Measurements from ENCODE around the gene AADAC.
"Not testable (repeated sequence)": the region's sequence is repeated elsewhere in the genome, so short reads cannot be mapped to it uniquely, and the experiment has no call there.

AADAC gene

DNA sequence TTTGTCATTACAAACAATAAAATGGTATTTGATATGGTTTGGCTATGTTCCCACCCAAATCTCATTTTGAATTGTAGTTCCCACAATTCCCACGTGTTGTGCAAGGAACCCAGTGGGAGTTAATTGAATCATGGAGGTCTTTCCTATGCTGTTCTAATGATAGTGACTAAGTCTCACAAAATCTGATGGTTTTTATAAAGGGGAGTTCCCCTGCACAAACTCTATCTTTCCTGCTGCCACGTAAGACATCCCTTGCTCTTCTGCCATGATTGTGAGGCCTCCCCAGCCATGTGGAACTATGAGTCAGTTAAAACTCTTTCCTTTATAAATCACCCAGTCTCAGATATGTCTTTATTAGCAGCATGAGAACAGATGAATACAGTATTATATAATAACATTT is 15.4 kb upstream of the AADAC start:
- DNase-seq: no peak

DNA sequence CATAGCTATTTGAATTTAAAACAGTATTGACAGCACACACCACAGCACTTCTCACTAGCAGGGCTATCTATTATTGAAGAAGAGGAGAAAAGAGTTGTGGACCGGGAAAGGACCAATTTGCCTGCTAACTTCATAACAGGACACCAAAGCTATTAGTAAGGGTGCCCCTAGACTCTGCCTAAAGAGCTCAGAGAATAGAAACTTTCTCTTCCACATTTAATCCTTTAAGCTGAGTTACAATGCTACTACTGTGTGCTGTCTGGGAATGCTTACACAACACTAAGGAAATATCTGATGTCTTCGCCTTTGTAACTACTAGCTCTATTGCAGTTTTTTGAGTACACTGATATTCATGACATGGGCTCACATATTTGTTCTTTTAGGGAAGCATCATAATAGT is 13.5 kb upstream of the AADAC start:
- DNase-seq: no peak

DNA sequence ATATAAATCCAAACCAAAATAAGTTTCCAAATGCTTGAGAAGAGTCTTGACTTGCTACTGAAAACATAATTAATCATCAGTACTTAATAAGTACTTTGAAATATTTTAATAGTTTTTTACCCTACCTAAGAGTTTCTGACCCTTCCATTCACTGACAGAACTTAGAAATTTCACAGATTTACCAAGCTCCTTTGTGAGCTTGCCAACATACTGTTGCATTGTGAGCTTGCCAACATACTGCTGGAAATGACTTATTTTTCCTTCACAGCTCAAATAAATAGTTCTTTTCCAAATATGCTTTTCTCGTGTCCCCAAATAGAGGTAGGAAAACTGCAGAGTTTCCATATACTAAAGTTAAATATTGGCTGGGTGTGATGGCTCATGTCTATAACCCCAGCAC is 9.6 kb upstream of the AADAC start:
- DNase-seq: no peak

DNA sequence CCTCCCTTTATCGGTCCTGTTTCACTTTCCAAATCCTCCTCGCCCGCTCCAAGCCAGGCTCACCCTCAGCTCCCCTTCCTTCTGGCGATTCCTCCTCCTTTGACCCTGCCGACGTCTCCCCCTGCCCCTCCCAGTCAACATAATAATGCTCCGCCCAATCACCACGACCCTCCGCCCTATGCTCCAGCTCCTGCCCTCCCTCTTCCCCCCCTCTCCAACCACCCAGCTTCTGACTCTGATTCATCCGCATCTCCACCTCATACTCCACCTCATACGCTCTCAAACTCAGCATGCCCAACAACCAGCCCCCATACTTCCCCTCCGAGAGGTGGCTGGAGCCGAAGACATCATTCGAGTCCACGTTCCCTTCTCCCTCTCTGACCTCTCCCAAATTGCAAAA is 7.1 kb upstream of the AADAC start:
- no peak for DNase-seq

DNA sequence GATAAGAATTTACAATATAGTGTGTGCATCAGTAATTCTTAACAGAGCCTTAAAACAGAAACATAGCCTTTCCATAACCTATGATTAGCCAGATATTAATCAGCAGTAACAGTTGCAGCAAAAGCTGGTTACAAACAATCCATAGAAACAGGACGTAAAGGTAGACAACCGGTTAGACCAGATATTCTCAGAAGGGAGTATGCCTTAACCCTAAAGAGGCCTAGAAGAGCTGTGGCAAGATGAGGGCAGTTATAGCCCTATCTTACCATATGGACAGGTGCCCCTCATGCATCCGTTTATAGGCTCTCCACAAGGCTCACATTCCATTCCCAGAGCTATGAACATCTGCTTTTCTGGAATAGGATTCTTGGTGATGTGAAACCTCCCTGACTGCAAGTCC is 5.0 kb upstream of the AADAC start:
- DNase-seq: not testable (repeated sequence)

DNA sequence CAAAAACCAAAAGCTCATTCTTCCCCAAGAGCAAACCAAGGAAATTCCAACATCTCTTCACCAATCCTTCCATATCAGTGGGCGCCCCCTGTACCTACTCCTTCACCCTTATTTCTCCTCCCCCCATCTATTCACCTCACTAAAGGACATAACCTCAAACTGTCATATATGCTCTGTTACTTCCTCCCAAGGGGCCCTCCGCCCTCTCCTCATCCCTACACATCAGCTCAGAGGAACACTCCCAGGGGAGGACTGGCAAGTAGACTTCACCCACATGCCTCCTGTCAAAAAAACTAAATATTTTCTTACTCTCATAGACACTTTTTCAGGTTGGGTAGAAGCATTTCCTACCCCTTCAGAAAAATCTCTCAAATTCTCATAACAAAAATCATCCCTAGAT is 2.4 kb upstream of the AADAC start:
- no peak for DNase-seq

DNA sequence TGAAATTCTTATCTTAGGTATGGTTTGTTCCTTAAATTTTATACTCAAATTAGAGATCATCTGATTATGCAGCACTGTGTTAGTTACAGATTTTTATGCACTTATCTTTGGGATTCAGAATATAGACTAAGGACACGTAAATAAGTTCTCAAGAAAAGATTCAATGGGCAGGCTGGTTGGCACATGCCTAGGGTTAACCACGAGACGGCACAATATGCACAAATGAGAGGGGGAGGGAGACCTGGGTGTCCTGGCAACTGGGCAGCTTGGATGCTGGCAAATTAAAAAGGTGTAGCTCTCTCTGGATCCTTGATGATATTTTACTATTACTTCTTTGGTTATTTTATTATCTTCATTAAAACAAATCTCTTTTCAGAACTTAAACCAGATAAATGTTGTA is 672 bp downstream of the AADAC start:
- no peak for DNase-seq

DNA sequence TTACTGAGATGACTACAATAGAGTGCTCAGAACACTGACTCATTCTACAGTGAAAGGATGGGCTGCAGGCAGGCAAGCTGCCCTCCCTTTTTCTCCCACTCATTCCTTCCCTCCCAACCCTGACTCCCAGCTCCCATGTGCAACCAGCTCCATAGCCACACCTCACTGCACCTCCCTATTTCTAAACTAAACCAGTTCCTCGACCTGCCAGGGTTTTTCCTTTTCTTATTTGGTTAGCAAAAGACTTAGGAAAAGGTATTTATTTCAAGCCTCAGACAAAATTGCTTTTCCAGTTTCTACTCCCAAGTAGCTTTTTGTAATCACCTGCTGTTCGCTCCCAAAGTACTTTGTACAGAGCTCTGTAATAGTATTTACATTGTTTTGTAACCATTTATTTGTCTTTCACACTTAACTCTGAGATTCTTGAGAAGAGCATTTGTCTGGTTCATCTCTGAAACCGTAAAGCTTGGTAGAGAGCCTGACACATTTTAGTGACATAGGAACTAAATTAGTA is 2.2 kb downstream of the AADAC start:
- DNase-seq: no peak

DNA sequence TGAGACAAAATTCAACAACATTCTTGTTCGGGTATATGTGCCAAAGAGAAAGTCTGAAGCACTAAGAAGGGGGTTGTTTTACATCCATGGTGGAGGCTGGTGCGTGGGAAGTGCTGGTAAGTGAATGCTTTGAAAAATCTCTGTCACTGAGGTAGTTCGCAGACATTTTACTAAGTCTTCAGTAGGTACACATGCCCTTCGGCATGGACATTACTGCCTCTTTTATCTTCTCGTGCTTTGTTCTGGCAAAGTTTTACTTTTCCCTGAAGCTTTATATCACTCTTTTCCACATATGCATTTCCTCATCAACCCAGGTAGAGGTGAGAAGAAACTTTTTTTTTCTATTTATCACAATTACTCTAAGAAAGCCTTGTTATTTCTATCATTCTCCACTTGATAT is 3.6 kb downstream of the AADAC start:
- DNase-seq: no peak

DNA sequence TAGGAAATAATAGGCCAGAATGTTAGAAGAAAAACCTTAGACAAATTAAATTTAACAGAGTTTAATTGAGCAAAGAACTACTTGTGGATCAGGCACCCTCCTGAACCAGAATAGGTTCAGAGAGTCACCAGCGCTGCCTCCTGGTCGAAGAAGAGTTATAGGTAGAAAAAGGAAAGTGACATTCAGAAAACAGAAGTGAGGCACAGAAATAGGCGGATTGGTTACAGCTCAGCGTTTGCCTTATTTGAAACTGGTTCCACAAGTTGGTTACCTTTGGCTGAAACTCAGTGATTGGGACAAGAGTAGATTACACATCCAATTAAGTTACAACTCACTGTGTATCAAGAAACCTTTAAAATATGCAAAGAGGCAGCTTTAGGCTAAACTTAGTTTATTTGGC is 4.4 kb downstream of the AADAC start:
- no peak for DNase-seq

DNA sequence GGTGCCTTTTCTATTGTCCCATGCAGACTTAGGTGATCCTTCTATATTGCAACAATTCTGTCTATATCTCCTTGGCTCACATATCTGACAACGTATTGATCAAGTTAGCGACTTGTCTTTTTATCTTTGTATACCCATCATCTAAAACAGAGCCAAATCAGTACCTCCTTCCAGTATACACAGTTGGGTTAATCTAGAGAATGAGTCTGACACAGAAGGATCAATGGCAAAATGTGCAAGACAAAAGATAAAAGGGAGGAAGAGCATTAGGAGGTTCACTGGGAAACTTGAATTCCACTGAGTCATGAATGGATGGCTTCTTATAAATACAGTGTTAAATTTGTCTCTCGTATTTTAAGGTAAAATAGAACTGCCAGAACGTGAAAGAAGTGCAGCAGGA is 6.0 kb downstream of the AADAC start:
- DNase-seq: no peak

DNA sequence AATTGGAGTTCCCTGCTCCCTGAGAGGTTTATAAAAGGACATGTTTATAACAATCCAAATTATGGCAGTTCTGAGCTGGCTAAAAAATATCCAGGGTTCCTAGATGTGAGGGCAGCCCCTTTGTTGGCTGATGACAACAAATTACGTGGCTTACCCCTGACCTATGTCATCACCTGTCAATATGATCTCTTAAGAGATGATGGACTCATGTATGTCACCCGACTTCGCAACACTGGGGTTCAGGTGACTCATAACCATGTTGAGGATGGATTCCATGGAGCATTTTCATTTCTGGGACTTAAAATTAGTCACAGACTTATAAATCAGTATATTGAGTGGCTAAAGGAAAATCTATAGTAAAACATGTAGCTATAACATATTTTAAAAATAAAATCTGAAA is 13.9 kb downstream of the AADAC start:
- no peak for DNase-seq

DNA sequence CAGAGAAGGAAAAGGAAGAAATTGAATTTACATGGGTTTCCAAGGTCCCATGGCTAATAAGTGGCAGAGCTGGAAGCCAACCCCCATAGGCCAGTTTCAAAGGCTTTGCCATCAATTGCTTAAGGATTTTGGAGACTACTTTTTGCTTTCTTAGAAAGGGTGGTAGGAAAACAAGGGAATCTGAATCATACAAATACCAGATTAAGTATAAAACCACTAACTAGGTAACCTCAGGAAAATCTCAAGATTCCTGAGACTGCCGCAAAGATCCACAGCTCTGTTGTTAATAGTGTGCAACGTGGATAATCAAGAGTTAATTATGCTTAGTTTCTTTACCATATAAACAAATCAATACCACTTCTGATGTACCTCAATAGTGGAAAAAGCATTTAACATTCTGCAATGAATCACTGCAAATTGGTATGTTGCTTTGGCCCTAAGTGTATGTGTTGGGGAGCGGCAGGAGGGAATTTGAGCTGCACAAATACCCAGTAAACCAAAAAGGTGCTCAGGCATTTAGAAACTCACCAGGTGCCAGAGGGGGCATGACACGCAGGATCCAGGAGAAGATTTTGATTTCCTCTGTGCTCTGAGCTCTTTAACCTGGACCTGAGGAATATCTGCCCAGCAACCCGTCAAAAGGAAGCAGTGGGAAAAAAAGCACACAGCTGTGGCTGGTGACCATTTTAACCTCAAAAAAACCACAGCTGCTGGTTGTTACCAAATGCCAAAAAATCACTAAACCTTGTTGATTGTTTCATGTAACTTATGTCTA is 22.0 kb downstream of the AADAC start:
- no peak for DNase-seq

DNA sequence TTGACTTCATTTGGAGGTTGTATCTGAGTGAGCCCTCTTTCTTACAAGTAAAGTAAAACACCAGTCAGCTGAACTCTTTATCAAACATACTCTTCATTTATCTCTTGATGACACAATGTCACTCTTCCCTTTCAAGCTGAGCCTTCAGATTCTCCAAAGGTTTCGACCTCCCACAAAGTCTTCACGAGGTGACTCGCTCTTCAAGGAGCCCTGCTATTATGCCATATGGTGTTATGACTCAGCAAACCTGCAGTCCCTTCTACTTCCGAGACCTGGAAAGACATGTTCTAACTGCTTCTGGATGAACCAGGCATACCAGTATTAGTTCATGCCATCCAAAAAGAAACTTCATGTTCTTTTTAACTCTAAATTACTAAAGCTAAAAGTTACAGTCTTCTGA is 23.1 kb downstream of the AADAC start:
- DNase-seq: no peak

DNA sequence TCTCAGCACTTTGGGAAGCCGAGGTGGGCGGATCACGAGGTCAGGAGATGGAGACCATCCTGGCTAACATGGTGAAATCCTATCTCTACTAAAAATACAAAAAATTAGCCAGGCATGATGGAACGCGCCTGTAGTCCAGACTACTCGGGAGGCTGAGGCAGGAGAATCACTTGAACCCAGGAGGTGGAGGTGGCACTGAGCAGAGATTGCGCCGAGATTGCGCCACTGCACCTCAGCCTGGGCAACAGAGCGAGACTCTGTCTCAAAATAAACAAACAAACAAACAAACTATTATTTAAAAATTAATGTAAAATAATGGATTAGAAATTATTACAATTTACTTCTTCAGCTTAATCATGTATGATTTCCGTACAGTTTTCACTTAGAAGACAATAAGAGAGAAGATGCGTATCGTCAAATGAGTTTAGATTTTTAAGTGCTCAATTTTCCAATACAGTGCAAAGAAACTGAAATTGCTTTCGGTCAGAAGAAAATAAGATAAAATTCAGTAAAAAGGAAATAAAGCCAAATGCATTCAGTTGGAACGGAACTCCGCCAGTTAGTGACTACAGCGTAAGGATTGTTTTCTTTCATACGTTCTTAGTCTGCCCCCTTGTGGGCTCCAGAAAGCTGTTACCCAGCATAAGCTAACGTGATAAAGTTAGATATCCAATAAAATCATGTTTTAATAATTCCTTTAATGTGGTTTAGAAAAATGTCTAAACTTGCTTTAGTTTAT is 24.8 kb downstream of the AADAC start:
- peak; percentile 16 for DNase-seq

DNA sequence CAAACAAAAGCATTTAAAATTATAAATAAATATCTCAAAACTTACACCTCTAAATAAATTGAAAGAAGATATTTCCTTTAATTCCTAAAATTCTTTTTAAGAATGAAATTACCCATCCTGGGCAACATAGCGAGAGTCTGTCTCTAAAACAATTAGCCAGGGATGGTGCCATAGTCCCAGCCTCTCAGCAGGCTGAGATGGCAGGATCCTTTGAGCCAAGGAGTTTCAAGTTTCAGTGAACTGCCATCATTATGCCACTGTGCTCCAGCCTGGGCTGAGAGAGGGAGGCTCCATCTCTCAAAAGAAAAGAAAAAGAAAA is 25.4 kb downstream of the AADAC start:
- no peak for DNase-seq

DNA sequence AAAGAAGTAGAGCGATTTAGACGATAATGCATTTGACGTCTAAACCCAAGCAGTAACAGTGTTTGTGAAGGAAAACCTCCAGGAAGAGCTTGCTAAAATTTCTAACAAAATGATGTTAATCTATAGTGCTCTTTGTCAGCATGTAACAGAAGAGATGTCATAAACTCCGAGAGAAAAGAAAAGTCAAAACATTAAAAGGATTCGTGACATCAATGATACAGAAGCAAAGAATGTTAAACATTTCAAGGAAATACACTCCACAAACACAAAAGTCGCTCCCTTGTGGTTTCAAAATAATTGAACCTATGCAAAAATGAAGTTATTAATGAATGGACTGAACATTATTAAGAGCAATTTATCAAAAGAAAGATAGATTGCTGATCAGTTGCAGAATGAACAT is 27.9 kb downstream of the AADAC start:
- DNase-seq: no peak

DNA sequence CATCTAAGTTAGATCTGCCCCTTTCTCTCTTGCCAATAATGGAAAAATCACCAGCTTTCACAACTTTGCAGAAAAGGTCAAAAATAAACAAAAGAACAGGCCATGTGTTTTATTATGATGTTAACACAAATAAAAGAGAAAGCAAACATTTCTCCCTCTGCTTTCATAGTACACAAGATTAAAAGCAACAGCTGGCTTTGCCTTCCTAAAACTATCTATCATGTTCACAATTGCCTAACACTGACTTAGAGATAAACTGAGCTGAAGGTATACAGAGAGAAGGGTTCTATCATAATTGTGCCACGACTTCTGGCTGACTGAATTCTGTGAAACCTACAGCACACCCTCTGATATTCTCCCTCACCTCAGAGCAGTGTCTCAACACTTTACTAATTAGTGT is 29.4 kb downstream of the AADAC start:
- DNase-seq: no peak

DNA sequence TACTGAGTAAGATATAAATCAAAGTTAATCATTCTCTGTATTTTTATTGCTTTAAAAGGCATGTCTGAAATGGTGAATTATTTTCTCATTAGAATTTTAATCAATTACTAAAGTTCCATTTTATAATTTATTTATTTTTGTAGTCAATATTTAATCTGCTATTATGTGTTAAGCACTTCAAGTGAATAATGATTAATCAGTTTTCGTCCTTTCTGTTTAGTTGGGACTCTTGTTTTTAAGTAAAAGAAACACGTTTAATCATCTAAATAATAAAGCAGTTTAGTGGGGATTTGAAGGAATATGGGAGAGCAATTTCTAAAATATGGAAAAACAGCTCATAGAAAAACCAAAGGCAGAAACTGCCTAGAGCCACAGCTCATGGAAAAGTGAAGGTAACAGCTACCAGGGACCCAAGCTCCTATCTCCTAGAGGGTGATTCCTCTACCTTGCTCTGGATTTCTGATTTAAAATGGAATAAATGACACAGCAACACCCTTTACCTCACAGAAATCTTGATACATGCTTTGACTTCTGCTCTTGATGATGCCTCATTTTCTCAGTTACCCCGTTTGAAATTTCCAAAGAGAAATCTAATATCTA is 31.5 kb downstream of the AADAC start:
- DNase-seq: no peak

DNA sequence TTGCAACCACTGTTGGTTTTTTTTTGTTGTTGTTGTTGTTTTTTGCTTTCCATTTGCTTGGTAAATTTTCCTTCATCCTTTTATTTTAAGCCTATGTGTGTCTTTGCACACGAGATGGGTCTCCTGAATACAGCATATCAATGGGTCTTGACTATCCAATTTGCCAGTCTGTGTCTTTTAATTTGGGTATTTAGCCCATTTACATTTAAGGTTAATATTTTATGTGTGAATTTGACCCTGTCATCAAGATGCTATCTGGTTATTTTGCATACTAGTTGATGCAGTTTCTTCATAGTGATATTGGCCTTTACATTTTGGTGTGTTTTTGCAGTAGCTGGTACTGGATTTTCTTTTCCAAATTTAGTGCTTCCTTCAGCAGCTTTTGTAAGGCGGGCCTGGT is 36.1 kb downstream of the AADAC start:
- DNase-seq: not testable (repeated sequence)

DNA sequence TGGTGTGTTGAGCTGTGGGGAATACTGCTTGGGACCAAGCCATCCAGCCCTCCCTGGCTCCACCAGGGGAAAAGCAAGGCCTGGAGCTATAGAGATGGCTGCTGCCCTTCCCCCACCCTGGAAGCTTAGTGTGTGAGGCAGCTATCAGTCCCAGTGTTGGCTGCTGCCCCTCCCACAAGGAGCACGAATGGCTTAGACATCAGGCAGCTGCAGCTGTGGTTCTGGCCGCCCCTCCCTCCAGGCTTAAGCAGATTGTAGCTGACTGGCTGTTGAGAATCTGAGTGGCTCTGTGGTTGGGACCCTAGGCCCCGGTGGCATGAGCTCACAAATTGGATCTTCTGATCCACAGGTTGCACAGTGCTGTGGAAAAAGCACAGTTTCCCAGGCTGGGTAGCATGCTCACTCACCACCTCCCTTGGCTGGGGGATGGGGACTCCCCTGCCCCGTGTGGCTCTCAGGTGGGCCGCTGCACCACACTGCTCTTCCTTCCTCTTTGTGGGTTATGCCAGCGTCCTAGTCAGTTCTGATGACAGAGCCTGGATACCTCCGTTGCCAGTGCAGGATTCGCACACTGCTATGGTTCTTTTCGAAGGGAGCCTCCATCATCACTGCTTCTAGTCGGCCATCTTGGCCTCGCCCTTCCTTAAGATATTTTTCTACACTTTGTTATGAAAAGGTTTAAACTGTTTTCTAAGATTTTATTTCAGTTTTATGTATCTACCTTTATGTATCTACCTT is 38.3 kb downstream of the AADAC start:
- DNase-seq: no peak

DNA sequence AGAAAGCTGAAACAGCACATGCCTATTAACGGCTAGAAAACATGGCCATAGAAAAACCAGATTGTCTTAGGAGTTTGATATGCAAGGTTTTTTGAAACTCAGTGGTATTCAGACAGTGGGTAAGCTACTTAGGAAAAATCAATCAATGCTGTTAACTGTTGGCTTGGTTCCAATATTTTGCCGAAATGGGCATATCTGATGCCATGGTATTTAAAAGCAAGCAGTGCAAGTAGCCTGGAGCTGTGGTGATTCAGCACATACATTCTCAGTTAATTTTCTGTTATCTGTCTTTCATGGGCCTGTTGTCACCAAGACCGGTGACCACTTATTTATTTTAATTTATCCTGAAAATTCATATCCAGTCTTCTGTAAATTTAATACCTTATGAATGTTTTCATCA is 42.2 kb downstream of the AADAC start:
- DNase-seq: no peak

DNA sequence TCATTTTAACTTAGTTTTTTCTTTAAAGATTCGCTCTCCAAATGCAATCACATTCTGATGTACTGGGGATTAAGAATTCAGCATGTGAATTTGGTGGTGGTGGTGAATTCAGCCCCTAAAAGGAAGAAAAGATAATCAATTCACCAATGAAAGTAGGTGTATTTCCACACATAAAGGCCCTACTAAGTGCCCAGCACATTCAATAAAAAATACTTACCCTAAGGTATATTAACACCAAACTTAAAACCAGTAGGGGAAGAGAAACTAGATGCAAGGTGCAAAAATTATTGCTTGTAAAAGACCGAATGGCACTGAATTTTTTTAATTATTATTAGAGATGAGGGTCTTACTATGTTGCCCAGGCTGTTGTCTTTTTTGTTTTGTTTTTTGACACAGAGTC is 42.7 kb downstream of the AADAC start:
- DNase-seq: no peak

DNA sequence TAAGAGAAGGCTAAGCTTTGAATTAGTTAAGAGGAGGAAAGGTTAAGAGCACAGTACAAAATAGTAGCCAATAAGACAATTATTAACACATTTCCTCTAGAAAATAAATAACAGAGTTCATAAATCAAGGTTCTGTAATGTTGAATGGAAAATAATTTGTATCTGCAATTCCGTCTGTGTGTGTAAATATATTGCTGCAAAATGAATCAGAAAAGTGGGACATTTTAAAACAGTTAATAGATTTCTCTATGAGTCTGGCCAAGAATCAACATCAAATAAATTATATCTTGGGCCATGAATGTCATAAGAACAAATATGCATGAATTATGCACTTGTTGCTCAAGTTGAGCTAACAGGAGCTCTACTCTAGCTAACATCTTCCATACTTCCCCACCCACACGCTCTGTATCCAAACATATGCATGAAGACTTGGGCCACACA is 45.3 kb downstream of the AADAC start:
- DNase-seq: no peak

Data from activated CD8-positive, alpha-beta memory T cell treated with anti-CD3 and anti-CD28 coated beads, Interleukin-2, amount 50 U/mL, for 4 hours (primary cell).